Measurements from ENCODE around the gene VPS33A.

The VPS33A gene

DNA sequence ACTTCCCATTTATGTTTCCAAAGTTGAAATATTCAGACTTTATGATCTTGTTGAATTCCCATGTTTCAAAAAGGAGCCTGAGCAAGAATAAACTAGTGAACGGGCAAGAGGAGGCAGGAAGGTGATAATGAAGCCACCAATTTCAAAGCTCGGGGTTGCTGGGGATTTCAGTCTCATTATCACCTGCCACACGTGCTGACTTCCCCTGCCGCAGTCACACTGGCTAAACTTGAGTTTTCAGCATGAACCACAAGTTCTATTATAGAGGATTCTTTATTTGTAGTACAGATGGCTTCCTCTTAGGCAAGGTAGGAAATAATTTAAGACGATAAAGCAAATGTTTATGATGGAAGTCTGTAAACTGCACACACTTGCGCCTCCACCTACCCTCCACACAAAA lies 22.3 kb downstream of the VPS33A start:
- Histone ChIP-seq H3K4me3 (replicated peaks; ENCODE audit: insufficient read depth, low read length) (no peak overlapping the region), H3K27ac (replicated peaks) (no peak overlapping the region), H3K27me3 (ENCODE audit: insufficient read depth, poor library complexity, severe bottlenecking) (no peaks in the 10 kb centered on the region)
- no peak for DNase-seq (ENCODE audit: low read depth in 1 of 2, low spot score in 1 of 2)
- TF ChIP-seq SPI1 (IDR thresholded peaks at IDR 0.05; ENCODE audit: borderline replicate concordance, low read depth) (no peak), POLR2AphosphoS5 (IDR thresholded peaks at IDR 0.05; ENCODE audit: low read depth) (no peak), GABPA (IDR thresholded peaks at IDR 0.05; ENCODE audit: low read depth) (no peak)
- TF ChIP-seq, protein P1, sequence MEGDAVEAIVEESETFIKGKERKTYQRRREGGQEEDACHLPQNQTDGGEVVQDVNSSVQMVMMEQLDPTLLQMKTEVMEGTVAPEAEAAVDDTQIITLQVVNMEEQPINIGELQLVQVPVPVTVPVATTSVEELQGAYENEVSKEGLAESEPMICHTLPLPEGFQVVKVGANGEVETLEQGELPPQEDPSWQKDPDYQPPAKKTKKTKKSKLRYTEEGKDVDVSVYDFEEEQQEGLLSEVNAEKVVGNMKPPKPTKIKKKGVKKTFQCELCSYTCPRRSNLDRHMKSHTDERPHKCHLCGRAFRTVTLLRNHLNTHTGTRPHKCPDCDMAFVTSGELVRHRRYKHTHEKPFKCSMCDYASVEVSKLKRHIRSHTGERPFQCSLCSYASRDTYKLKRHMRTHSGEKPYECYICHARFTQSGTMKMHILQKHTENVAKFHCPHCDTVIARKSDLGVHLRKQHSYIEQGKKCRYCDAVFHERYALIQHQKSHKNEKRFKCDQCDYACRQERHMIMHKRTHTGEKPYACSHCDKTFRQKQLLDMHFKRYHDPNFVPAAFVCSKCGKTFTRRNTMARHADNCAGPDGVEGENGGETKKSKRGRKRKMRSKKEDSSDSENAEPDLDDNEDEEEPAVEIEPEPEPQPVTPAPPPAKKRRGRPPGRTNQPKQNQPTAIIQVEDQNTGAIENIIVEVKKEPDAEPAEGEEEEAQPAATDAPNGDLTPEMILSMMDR (IDR thresholded peaks at IDR 0.05; ENCODE audit: insufficient read depth, low read length): no peak
- TF ChIP-seq, protein P2, sequence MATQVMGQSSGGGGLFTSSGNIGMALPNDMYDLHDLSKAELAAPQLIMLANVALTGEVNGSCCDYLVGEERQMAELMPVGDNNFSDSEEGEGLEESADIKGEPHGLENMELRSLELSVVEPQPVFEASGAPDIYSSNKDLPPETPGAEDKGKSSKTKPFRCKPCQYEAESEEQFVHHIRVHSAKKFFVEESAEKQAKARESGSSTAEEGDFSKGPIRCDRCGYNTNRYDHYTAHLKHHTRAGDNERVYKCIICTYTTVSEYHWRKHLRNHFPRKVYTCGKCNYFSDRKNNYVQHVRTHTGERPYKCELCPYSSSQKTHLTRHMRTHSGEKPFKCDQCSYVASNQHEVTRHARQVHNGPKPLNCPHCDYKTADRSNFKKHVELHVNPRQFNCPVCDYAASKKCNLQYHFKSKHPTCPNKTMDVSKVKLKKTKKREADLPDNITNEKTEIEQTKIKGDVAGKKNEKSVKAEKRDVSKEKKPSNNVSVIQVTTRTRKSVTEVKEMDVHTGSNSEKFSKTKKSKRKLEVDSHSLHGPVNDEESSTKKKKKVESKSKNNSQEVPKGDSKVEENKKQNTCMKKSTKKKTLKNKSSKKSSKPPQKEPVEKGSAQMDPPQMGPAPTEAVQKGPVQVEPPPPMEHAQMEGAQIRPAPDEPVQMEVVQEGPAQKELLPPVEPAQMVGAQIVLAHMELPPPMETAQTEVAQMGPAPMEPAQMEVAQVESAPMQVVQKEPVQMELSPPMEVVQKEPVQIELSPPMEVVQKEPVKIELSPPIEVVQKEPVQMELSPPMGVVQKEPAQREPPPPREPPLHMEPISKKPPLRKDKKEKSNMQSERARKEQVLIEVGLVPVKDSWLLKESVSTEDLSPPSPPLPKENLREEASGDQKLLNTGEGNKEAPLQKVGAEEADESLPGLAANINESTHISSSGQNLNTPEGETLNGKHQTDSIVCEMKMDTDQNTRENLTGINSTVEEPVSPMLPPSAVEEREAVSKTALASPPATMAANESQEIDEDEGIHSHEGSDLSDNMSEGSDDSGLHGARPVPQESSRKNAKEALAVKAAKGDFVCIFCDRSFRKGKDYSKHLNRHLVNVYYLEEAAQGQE (IDR thresholded peaks at IDR 0.05; ENCODE audit: insufficient replicate concordance, low read depth): no peak

DNA sequence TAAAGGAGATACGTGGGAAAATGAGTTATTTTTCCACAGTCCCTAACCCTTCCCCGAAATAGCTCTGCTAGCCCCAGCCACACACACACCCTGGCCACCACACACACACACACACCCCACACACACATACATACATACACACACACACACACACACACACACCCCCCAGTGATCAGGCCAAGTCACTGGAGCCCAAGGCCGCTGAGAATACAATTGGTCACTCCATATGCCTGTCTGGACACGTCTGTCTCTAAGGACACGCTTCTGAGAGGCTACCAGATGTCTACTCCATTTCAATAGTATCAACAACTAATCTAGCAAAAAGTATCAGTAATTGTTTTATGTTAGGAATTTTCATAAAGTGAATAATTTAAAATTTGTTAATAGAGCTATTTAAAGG lies 27.4 kb downstream of the VPS33A start:
- H3K27ac ChIP-seq (replicated peaks): no peak overlapping the region
- TF ChIP-seq SPI1 (IDR thresholded peaks at IDR 0.05; ENCODE audit: borderline replicate concordance, low read depth) (no peak), GABPA (IDR thresholded peaks at IDR 0.05; ENCODE audit: low read depth) (no peak), POLR2AphosphoS5 (IDR thresholded peaks at IDR 0.05; ENCODE audit: low read depth) (no peak)
- TF ChIP-seq, protein P1 (IDR thresholded peaks at IDR 0.05; ENCODE audit: insufficient read depth, low read length): no peak
- TF ChIP-seq, protein P2 (IDR thresholded peaks at IDR 0.05; ENCODE audit: insufficient replicate concordance, low read depth): no peak
- no peak for DNase-seq (ENCODE audit: low read depth in 1 of 2, low spot score in 1 of 2)
- H3K27me3 ChIP-seq (ENCODE audit: insufficient read depth, poor library complexity, severe bottlenecking): no peaks in the 10 kb centered on the region
- no peak overlapping the region for H3K4me3 ChIP-seq (replicated peaks; ENCODE audit: insufficient read depth, low read length)

DNA sequence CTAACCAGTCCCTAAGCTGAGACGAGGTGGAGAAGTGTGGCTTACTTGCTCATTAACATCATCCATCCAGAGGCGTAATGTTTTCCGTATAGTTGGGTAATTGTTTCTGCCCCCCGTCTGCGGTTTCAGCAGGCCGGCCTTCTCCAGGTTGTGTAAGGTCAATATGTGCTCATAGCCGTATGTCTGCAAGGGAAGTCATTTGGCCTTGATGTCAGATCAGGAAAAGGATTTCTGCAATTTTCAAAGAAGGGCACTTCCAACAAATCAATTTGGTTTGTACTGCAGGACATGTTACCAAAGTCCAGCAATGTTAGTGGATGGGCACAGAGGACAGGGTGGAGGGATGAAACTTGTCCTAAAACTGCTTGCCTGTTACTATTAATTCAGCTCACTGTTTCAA lies 30.6 kb downstream of the VPS33A start:
- TF ChIP-seq SPI1 (IDR thresholded peaks at IDR 0.05; ENCODE audit: borderline replicate concordance, low read depth) (peak; percentile 75; the same call in 1 of the 2 replicates), GABPA (IDR thresholded peaks at IDR 0.05; ENCODE audit: low read depth) (no peak), POLR2AphosphoS5 (IDR thresholded peaks at IDR 0.05; ENCODE audit: low read depth) (peak; percentile 71)
- TF ChIP-seq, protein P1 (IDR thresholded peaks at IDR 0.05; ENCODE audit: insufficient read depth, low read length): no peak
- TF ChIP-seq, protein P2 (IDR thresholded peaks at IDR 0.05; ENCODE audit: insufficient replicate concordance, low read depth): no peak
- peak; percentile 61 to 92 for DNase-seq (ENCODE audit: low read depth in 1 of 2, low spot score in 1 of 2)
- Histone ChIP-seq H3K27me3 (ENCODE audit: insufficient read depth, poor library complexity, severe bottlenecking) (no peaks in the 10 kb centered on the region), H3K4me3 (replicated peaks; ENCODE audit: insufficient read depth, low read length) (no peak overlapping the region), H3K27ac (replicated peaks) (peak overlapping the region; percentile 63)
